AG20443 (cell line): ENCODE results near the gene CALY.
A peak's percentile ranks its signal among the peaks of the same experiment; 100 is the strongest.

Experiments
- DNase-seq: peaks from one replicate; pipeline ENCODE4 v3.0.0; 2012; ENCODE audit warnings: low spot score, mixed read lengths

CALY gene

DNA sequence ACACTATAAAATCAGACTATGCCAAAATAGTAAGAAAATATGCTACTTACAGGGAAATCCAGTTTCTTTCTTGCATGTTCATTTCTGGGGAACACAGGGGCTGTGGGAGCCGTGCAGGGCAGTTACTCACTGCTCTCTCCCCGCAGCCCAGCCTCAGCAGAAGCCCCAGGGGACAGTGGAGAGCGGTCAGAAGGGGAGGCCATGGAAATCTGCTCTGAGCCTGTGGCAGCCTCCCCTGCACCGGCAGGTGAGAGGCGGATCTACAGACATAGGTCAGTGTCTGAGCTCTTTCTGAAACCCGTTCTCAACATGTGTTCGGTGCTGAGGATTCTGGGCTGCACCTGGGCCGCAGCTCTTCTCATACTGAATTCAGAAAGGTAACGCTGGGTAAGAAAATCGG is 25.1 kb downstream of the CALY start:
- no peak for DNase-seq

DNA sequence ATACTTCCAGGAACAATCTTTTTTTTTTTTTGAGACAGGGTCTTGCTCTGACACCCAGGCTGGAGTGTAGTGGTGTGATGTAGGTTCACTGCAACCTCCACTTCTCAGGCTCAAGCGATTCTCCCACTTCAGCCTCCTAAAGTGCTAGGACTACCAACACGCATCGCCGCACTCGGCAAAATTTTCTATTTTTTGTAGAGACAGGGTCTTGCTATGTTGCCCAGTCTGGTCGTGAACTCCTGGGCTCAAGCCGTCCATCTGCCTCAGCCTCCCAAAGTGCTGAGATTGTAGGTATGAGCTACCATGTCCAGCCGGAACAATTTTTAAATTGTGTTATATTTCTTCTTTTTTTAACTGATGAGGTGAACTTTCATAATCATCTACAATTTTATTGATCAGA is 25.9 kb downstream of the CALY start:
- DNase-seq, result no peak

DNA sequence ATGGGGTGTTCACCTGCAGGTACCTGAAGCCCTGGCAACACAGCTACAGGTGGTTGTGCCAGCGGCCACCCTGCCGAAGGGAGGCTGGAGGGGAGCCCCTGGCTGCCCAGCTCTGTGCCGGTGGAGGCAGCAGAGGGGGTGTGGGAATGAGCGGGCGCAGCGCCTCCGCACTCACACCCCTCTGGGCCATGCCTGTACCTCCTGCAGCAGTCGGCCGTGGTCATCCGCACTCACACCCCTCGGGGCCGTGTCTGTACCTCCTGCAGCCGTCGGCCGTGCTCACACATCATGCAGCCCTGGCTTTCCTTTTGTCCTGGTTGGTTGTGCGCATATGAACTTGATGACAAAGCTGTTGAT is 26.3 kb downstream of the CALY start:
- no peak for DNase-seq

GRCh38 chr10:133309720-133310398 is 26.8 kb downstream of the CALY start:
- no peak for DNase-seq

GRCh38 chr10:133309100-133309719 is 27.5 kb downstream of the CALY start:
- peak; percentile 98 for DNase-seq

- peak; percentile 96 for DNase-seq
These were observed 28.1 kb downstream of the CALY start, which contains the start of the genes TUBGCP2 and ZNF511 for GRCh38 chr10:133308421-133309099. Gene TUBGCP2, minus strand, starts transcription at chr10:133308872. Its CDS starts 5,931 bp downstream, at chr10:133302941. Gene ZNF511, plus strand, starts transcription at chr10:133308914. Its CDS starts 30 bp downstream, at chr10:133308944.

GRCh38 chr10:133307776-133308420 is 28.8 kb downstream of the CALY start:
- DNase-seq, result peak; percentile 50

- no peak for DNase-seq
These were observed 29.7 kb downstream of the CALY start for GRCh38 chr10:133306941-133307379.

DNA sequence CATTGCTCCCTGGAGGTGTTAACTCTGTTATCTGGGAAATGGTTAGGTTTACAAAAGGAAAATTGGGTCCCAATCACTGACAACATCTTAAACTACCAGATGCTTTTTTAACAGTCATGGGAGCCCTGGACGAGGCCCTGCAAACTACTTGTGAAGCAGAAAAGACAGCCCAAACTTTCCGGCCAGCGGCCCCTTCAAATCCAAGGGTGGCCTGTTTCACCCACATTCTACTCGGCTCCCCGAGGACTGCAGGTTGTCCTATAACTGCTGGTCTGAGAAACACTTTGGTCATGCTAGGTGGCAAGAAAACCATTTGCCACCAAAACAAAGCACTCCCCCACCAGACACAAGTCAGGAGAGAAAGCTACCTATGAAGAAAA is 30.6 kb downstream of the CALY start:
- DNase-seq, result no peak

GRCh38 chr10:133303206-133303605 is 33.5 kb downstream of the CALY start:
- DNase-seq, result no peak

DNA sequence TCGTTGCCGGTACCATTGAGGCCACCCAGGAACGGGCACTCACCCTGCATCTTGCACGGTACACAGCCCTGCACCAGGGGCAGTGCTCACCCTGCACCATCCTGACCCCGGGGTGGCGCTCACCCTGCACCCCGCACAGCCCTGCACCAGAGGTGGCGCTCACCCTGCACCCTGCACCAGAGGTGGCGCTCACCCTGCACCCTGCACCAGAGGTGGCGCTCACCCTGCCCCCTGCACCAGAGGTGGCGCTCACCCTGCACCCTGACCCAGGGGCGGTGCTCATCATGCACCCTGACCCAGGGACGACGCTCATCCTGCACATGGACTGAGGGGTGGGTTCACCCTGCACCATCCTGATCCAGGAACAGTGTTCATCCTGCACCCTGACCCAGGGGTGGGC is 34.5 kb downstream of the CALY start:
- no peak for DNase-seq

DNA sequence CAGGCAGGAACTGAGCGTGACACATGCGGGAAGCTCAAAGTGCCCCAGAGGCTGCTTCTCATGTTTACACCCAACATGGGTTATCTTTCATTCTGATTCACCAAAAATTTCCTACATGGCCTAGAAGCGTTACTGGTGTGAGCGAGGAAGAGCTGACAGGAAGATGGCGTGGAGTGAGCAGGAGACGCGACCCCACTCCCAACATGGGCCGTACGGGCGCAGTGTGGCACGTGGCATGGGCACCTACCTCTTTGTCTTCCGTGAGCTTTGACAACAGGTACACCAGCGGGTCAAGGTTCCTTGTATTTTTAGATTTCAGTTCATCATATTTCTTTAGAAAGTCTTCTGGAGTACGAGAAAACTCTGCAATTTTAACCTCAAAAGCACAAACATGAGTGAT is 37.0 kb downstream of the CALY start:
- no peak for DNase-seq

DNA sequence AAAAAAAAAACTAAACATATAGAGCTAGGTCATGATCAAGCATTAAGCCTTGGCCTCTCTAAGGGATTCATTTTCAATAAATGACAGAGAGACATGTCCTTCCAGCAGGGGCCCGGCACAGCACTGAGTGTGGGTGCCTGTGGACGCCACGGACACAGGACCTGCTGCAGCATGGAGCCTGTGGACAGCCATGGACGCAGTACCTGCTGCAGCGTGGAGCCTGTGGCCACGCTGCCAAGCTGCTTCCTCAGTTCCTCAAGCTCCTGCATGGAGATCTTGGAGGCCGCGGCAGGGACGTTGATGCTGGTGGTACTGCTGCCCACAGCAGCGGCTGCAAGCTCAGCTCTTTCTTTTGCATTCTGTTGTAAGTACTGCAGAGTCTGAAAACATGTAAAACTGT is 37.5 kb downstream of the CALY start:
- no peak for DNase-seq

DNA sequence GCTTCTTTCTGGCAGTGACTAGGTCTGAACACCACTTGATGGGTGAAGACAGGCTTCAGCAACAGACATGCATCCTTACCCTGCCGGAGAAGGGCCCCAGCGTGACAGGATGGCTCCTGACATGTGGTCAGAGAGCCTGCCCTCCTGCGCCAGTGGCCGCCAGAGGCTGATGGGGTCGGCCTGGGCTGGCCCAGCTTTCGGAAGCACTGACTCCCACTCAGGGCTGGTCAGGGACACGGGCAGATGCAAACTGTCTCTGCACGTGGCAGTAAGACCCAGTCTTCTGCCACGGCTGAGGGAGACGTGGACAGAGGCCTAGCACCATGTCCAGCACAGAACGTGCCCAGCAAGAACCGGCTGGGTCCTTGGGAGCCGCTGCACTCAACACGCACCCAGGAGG is 38.2 kb downstream of the CALY start:
- DNase-seq, result no peak

- DNase-seq, result no peak
These were observed 39.2 kb downstream of the CALY start for GRCh38 chr10:133297504-133297903.

GRCh38 chr10:133295426-133296320 is 41.0 kb downstream of the CALY start:
- DNase-seq, result no peak

DNA sequence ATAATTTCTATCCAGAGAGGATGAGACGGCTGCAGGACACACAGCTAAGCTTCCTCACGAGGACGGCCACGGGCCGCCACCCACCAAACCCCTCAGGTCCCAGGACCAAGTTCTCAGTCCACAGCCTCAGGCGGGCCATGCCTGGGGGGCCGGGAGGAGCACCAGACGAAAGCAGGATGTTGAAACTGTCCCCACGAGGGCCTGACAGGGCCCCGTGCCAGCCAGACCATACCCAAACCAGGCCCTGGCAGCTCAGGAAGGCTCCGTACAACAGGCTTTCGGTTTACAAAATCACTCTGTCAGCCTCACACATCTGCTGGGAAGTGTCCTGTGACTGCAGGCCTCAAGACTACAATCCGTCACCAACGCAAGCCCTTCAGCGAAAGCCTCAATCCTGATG is 42.5 kb downstream of the CALY start:
- no peak for DNase-seq

DNA sequence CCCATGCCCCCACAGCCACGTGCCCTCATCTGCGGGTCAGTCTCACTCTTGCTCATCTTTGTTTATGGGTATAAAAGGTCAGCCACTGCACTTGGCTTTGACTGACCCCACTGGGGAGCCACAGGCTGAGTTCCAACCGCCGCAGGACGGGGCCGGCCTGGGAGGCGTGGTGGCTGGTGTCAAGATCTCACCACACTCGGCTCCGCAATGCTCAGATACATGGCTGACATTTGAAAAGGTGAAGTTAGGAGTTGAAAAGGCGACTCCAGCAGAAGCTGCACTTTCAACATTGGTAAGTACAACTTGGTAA is 42.9 kb downstream of the CALY start:
- no peak for DNase-seq

- peak; percentile 84 for DNase-seq
These were observed 43.5 kb downstream of the CALY start for GRCh38 chr10:133292919-133293809.

- DNase-seq, result no peak
These were observed 46.9 kb downstream of the CALY start for GRCh38 chr10:133289761-133290160.
